ENCODE results near the gene CELSR1. TPM values are rescaled to one million over a fixed set of nuclear protein-coding genes. Genes with fewer than 3 reads are reported as not detected.

CELSR1 gene
- total RNA-seq, 3 donors from 2014 or later: 0.96 to 36.7 (median 21.2) TPM

- Histone ChIP-seq H3K27me3 (no peaks in the 10 kb centered on the region), H3K4me1 (no peaks in the 10 kb centered on the region), H3K27ac (no peak overlapping the region), H3K36me3 (no peaks in the 10 kb centered on the region), H3K9me3 (no peaks in the 10 kb centered on the region), H3K4me3 (no peak overlapping the region)
- TF ChIP-seq POLR2A (IDR thresholded peaks at IDR 0.05): no peak
- TF ChIP-seq CTCF (IDR thresholded peaks at IDR 0.05): no peak
- no peak for TF ChIP-seq POLR2AphosphoS5 (IDR thresholded peaks at IDR 0.05)
- no peak for DNase-seq (ENCODE audit: low spot score in 2 of 2)
- intact Hi-C loops (cut with DNase I; ENCODE audit: low total_unique reads): no loop called here
Observed at GRCh38 chr22:46361826-46362202, 175.6 kb downstream of the CELSR1 start.

GRCh38 chr22:46360891-46361290 lies 176.5 kb downstream of the CELSR1 start:
- intact Hi-C loops (cut with DNase I; ENCODE audit: low total_unique reads): no loop called here
- no peaks in the 10 kb centered on the region for H3K36me3 ChIP-seq
- H3K27ac ChIP-seq: no peak overlapping the region
- H3K9me3 ChIP-seq: no peaks in the 10 kb centered on the region
- TF ChIP-seq POLR2AphosphoS5 (IDR thresholded peaks at IDR 0.05) (no peak), CTCF (IDR thresholded peaks at IDR 0.05) (no peak), POLR2A (IDR thresholded peaks at IDR 0.05) (no peak)
- DNase-seq (ENCODE audit: low spot score in 2 of 2): no peak
- H3K4me3 ChIP-seq: no peak overlapping the region
- no peaks in the 10 kb centered on the region for H3K4me1 ChIP-seq
- H3K27me3 ChIP-seq: no peaks in the 10 kb centered on the region

DNA sequence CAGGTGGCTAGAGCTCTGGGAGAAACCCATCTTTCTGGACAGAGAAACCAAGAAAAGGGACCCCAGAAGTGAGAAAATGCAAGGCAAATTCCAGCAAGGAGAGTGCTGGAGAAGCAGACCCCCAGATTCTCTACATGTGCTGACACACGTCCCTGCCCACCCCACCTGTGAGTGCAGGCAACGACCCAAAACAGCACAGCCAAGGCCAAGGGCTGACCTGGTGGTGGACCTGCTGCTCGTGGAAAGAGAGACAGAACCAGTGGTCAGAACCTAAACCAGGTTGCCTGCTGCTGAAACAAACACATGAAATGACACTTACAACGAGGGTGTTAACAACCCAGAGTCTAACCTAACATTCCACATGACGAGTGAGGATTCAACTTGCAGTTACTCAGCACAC lies 177.3 kb downstream of the CELSR1 start:
- TF ChIP-seq POLR2AphosphoS5 (IDR thresholded peaks at IDR 0.05) (no peak), POLR2A (IDR thresholded peaks at IDR 0.05) (no peak), CTCF (IDR thresholded peaks at IDR 0.05) (no peak)
- Histone ChIP-seq H3K36me3 (no peaks in the 10 kb centered on the region), H3K4me1 (no peaks in the 10 kb centered on the region), H3K4me3 (no peak overlapping the region), H3K27me3 (no peaks in the 10 kb centered on the region), H3K27ac (no peak overlapping the region), H3K9me3 (no peaks in the 10 kb centered on the region)
- intact Hi-C loops (cut with DNase I; ENCODE audit: low total_unique reads): no loop called here
- no peak for DNase-seq (ENCODE audit: low spot score in 2 of 2)

- intact Hi-C loops (cut with DNase I; ENCODE audit: low total_unique reads): loop anchor here (10.0 kb wide), 1 partner anchor 175 kb away; the partner anchor contains the start of gene CELSR1
- H3K4me3 ChIP-seq: no peak overlapping the region
- no peaks in the 10 kb centered on the region for H3K9me3 ChIP-seq
- H3K27ac ChIP-seq: no peak overlapping the region
- H3K36me3 ChIP-seq: no peaks in the 10 kb centered on the region
- no peaks in the 10 kb centered on the region for H3K27me3 ChIP-seq
- DNase-seq (ENCODE audit: low spot score in 2 of 2): no peak
- no peak for TF ChIP-seq CTCF (IDR thresholded peaks at IDR 0.05)
- TF ChIP-seq POLR2AphosphoS5 (IDR thresholded peaks at IDR 0.05): no peak
- TF ChIP-seq POLR2A (IDR thresholded peaks at IDR 0.05): no peak
- no peaks in the 10 kb centered on the region for H3K4me1 ChIP-seq
Observed at GRCh38 chr22:46359362-46359761, 178.1 kb downstream of the CELSR1 start.

DNA sequence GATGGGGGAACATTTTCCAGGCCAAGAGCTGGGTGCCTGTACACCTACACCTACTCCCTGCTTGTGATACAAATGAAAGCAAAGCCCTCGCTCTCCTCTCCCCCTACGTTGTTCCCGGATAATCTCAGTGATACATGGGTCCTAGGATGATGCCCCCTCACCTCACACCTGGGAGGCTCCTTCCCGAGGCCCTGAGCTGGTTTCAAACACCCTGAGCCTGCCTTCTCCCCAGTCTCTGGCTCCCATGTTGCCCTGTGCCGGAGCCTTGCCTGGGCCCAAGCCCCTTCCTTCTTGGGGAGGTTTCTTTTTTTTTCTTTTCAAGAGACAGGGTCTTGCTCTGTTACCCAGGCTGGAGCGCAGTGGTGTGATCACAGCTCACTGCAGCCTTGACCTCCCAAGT lies 178.7 kb downstream of the CELSR1 start:
- H3K9me3 ChIP-seq: no peaks in the 10 kb centered on the region
- H3K36me3 ChIP-seq: no peaks in the 10 kb centered on the region
- H3K27me3 ChIP-seq: no peaks in the 10 kb centered on the region
- no peak for TF ChIP-seq POLR2AphosphoS5 (IDR thresholded peaks at IDR 0.05)
- no peak for TF ChIP-seq POLR2A (IDR thresholded peaks at IDR 0.05)
- TF ChIP-seq CTCF (IDR thresholded peaks at IDR 0.05): no peak
- intact Hi-C loops (cut with DNase I; ENCODE audit: low total_unique reads): loop anchor here (10.0 kb wide), 1 partner anchor 176 kb away; the partner anchor contains the start of gene CELSR1
- no peak for DNase-seq (ENCODE audit: low spot score in 2 of 2)
- H3K27ac ChIP-seq: no peak overlapping the region
- H3K4me1 ChIP-seq: no peaks in the 10 kb centered on the region
- H3K4me3 ChIP-seq: no peak overlapping the region
